Non-pigmented ciliary epithelial cell (primary cell): Measurements from ENCODE around the gene MLX.

Experiments
- DNase-seq: peaks from one replicate; pipeline ENCODE4 v3.0.0-alpha.2; 2010; ENCODE audit warnings: low read depth

The MLX gene, protein sequence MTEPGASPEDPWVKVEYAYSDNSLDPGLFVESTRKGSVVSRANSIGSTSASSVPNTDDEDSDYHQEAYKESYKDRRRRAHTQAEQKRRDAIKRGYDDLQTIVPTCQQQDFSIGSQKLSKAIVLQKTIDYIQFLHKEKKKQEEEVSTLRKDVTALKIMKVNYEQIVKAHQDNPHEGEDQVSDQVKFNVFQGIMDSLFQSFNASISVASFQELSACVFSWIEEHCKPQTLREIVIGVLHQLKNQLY

DNA sequence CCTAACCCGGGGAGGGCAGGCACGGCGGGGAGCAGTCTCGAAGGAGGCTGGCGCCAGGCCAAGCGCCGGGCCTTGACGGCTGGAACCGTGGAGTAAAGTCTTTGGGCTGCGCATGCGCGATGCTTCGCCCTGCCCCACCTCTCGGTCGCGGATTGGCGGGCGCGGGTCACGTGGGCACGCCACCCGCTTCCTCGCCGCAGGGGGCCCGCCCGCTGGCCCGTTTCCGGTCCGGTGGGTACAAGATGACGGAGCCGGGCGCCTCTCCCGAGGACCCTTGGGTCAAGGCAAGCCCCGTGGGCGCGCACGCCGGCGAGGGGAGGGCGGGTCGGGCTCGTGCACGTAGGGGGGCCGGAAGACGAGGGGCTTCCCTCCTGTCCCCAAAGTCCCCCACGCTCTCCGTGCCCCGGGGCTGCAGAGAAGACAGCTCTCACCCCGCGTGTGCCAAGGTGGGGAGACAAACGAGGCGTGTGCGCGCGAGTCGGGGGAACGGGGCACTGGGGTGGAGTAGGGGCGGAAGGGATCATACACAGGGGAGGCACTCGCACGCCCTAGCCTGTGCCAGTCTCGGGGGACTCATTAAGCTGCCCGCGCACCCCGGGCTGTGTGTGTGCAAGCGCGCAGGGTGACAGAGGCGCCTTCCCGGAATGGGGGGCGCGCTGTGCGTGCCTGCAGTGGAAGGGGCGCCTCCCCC is at the start of gene MLX:
TSS of gene MLX (plus strand) at position 218 of the 691 bp plus-strand sequence. CDS start at position 243, 25 bp downstream.
- DNase-seq: peak; percentile 22

DNA sequence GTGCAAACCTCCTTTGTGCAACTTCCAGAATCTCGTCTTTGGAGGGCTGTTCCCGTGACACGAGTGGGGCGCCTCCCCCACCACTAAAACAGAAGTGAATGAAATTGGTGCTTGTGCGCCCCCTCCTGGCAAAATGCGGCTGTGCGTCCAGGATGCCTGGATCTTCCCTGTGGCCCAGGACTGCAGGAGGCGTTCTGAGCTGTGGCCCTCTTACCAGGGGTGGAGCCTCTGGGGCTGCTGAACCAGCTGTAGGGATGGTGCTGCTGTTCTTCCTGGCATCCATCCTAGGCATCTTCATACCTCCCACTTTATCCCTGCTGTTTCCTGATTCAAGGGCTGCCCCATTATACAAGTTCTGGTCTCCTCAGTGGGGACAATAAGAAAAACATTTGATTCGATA is 49.4 kb upstream of the MLX start:
- no peak for DNase-seq

DNA sequence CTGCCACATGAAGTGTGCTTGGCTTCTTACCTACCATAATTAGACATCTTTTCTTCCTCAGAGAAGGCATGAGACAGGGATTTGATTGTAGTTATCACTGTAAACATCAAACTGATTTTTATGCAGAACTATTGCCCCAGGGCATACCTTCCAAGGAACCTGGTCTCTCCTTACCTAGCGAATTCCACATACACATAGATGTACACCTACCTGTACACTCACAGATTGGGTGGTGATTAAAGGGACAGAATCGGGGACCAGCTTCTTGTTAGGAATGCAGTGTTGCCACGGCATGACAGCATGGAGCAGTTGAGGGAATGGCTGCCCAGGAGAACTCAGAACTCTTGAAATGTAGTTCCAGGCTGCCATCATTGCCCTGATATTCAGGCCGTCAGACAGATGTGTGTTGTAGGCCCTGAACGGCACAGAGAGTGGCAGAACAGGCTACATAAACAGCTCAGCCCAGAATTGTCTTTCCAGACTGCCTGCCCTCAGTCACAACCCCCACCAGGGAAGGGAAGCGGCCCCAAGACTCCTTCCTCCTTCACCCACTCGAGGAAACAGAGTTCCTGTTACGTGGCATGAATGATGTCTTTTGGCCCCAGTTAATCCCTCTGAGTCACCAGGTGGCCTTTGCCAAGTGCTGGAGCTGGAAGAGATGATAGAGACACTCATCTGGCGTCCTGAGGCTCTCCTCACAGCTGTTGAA is 48.7 kb upstream of the MLX start:
- DNase-seq: peak; percentile 90

DNA sequence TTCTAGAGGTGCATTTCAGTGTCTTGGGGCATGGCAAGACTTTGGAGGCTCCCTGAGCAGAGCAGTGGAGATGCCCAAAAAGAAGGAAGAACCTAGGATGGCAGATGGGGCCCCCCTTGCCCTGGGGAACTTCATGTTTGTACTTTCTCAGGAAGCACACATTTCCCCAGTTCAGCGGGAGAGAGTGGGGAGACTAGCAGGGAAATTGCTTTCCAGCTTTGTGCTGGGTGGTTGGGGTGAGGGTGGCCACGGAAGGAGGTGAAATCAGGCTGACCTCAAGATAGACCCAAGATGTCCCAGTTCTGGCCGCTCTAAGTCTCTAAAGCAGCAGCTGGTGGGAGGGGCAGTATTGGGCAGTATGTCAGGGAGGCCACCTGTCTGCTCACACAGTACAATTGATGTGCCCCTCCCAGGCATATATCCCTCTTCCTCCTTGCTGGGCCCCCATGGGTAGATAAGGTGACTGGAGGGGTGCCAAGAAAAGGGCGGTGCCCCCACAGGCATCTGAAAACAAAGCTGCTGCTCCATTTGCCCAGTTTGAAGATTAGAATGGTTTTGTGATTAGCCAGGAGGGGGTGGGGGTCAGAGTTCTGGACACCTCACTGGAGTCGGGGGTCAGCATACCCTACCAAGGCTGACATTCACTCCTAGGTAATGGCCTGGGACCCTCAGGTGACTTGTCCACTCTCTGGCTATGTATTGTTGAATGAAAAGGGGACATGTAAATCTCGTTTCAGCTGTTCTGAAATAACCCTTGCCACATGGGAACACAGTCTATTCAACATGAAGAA is 48.0 kb upstream of the MLX start:
- no peak for DNase-seq

DNA sequence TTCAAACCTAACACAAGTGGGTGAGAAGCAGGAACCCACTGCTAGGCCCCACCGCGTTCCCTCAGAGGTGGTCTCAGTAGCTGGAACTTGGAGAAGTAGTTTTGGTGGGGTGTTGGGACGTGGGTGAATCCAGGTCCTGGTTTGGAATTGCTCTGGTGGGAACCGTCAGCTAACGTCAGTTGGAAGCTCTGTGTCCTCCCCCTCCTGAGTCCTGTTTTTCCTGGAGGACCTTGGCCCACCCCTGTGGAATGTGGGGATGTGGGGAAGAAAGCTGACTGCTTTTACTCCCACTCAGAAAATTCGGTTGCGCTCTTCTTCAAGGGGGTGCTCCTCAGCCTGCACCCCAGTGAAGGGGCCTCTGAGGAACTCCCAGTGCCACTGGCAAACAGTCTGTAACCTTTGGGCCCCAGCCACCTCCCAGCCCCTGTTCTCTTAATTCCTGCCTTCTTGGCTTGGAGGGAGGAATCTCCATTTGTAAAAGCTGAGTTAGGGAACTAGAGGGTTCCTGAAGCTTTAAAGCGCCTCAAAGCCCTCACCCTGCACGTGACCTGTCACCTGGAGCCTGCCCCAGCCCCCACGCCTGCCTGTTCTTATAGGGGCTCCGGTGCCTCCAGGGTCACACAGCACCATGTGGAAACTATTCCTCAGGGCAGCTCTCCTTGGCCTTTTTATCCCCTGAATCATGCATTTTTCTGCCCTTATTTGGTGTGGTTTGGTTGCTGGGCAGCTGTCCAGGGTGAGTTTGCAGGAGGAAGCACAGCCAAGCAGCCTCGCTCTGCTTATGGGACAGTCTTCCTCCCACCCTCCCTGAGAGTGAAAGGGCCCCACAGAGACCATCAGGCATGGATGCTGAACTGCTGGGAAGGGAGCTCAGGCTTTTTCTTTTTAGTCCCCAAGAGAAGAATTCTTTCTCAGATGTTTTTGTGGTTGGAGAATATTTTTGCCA is 47.1 kb upstream of the MLX start:
- DNase-seq: peak; percentile 98

DNA sequence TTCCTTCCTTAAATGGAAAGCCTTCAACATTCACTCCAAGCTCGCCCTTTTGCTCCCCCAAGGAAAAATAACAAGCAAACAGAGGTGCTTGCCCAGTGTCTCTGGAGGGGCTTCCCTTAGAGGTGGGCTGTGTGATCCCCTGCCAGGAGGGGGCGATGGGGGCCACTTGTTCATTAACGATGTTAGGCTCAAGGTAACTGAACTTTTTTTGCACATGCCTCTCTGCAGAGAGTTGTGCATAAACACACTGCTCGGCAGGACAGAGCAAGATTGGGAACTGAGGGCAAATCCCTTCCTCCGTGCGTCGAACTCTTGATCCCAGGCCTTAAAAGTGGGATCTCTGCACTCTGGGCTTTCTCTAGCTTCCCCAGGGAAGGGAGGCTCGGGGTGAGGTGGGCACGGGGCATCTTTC is 46.4 kb upstream of the MLX start:
- DNase-seq: no peak

DNA sequence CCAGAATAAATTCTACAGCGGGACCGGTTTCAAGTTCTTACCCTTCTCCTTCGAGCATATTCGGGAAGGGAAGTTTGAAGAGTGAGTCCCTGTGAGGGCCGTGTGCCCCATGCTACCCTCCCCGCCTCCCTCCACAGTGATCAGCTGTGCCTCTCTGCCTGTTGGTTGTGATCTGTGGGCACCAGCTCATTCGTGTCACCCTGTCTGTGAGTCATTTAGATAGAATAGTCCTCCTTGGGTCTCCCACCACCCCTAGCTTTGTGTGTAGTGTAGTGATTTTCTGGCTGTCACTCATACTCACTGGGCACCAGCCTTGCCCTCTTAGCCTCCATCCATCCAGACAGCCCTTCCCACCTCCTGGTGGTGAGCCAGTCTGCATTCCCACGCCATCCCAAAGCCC is 45.9 kb upstream of the MLX start:
- DNase-seq: no peak

DNA sequence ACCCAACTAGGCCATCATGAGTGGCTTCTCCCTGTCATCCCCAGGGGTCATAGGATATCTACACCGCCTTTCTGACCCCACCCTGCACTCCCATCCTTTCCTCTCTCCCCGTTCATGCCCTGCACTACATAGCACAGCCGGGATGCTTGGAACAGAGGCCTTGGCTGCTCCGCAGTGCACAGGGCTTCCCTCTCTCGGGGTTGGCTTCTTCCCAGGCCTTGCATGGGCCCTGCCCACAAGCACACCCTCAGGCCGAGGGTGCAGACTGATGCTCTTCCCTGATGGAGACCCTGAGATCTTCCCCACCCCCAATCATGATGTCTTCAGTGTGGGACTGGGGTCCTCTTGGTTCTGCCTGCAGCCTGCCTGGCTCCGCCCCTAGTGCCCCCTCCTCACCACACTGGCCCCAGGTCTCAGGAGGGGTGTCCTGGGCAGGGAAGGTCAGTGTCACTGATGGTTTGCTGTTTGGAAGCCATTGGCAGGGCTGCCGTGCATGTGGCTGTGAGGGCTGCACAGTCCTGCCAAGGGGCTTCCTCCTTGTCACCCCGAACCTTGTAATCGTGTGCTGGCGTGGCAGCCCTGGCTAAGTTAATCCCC is 45.1 kb upstream of the MLX start:
- no peak for DNase-seq

DNA sequence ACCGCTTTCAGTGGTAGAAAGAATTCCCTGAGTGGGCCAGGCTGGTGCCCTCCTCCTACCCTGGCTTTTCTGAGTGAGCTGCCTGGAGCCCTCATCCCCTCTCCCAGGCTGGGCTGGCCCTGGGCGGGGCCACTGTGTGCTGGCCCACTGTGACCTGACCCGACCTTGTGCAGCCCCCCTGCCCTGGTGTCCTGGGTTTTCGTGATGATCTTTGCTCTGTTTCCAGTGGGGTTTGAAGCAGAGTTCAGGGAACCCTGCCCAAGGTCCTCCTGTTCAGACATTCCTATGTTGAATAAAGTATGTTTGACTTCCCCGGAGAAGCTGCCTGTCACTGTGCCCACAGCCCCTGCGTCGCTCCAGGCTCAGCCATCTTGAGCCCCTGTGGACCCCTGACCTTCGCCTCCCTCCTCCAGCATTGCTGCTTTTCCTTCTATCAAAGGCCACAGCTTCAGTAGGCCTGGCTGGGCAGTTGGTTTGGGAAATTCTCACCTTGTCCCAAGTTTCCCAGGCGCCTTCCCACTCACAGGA is 44.6 kb upstream of the MLX start:
- no peak for DNase-seq

DNA sequence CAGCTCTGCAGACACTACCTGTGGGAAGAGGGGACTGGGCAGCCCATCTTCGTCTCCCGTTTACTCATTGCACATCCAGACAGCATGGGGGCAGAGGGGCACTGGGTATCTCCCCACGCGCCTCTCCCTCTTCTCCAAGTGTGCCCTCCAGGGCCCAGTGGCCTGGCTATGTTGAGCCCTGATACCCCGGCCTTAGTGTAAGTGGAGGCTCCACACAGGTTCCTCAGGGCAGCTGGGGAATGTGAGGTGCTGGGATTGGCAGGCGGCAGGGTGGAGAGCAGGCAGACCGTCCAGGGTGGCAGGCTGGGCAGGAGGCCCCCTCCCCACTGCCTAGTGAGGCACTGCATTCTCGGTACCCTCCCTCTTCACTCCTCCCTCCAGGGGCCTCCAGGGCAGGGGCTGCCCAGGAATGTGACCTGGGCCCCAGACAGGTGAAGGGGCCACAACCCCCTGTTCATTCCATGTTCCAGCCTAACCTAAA is 44.1 kb upstream of the MLX start:
- DNase-seq: no peak

DNA sequence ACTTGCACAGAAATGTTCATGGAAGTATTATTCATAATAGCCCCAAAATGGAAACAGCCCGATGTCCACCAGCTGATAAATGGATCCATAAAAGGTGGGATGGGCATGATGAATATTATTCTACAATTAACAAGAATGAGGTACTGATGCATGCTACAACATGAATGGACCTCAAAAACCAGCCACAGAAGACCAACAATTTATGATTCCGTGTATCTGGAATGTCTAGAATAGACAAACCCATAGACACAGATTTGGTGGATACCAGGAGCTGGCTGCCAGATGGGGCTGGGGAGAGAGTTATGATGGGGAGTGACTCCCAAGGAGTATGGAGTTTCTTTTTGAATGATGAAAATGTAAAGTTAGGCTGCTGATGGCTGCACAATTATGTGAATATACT is 41.7 kb upstream of the MLX start:
- no peak for DNase-seq

DNA sequence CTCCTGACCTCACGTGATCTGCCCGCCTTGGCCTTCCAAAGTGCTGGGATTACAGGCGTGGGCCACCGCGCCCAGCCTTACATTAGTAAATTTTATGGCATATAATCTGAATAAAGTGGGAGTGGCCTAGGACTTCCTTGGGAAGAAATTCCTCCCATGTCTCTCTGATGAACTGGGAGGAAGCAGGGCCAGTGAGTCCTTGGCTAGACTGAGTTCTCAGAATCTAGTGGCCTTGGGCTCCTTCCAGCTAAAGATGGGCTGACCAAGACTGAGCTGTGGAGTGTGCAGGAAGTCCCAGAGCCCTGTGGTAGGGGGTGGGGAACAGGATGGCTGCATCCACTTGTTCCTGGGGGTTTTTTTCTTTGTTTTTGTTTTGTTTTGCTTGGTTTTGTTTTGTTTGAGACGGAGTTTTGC is 40.9 kb upstream of the MLX start:
- no peak for DNase-seq

DNA sequence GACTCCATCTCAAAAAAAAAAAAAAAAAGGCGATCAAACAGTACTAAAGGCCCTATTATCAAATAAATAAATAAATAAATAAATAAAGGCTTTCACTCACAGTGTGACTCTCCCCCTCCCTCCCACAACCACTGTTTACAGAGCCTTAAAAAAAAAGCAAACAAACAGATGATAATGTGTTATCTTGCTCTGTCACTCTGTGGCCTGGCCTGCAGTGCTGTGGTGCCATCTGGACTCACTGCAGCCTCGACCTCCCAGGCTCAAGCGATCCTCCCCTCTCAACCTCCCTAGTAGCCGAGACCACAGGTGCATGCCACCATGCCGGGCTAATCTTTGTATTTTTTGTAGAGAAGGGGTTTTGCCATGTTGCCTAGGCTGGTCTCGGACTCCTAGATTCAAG is 39.0 kb upstream of the MLX start:
- DNase-seq: no peak

DNA sequence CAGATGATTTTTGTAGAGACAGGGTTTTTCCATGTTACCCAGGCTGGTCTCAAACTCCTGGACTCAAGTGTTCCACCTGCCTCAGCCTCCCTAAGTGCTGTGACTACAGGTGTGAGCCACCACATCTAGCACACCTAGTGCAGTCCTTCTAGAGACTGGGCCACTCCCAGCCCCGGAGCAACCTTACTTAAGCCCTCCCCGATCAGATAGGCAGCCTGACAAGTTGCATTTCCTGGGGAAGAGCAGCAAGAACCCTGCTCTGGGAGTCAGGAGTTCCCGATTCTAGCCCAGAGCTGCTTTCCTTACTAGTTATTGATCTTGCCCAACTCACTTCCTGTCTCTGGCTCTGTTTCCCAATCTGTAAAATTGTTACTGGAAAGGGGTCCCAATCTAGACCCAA is 37.8 kb upstream of the MLX start:
- no peak for DNase-seq

DNA sequence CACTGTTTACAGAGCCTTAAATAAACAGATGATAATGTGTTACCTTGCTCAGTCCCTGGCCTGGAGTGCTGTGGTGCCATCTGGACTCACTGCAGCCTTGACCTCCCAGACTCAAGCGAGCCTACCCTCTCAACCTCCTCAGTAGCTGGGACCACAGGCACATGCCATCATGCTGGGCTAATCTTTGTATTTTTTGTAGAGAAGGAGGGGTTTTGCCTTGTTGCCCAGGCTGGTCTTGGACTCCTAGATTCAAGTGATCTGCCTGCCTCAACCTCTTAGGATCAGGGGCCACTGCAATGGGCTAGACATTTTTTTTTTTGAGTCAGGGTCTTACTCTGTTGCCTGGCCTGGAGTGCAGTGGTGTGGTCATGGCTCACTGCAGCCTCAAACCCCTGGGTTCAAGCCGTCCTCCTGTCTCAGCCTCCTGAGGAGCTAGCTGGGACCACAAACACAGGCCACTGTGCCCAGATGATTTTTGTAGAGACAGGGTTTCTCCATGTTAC is 35.9 kb upstream of the MLX start:
- no peak for DNase-seq

DNA sequence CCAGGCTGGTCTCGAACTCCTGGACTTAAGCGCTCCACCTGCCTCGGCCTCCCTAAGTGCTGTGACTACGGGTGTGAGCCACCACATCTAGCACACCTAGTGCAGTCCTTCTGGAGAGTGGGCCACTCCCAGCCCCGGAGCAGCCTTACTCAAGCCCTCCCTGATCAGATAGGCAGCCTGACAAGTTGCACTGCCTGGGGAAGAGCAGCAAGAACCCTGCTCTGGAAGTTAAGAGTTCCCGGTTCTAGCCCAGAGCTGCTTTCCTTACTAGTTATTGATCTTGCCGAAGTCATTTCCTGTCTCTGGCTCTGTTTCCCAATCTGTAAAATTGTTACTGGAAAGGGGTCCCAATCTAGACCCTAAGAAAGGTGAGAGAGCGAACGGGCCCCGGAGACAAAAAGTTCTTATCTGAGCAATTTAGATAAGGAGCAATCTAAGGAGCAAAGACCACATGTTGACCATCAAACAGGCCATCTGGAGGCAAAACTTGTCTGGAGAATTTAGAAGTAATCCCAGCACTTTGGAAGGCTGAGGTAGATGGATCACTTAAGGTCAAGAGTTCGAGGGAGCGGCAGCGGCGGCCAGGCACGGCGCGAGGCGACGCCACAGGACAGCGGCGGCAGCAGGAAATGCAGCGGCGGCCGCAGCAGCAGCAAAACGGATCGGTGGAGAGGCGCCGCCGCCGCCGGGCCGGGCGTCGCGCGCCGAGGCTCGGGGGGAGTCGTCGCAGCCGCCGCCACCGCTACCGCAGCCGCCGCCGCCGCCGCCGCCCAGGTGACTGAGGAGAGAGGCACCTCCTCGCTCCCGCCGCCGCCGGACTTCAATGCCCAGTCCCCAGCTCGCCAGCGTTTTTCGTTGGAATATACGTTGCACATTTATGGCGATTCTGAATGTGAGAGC is 35.2 kb upstream of the MLX start:
- no peak for DNase-seq

DNA sequence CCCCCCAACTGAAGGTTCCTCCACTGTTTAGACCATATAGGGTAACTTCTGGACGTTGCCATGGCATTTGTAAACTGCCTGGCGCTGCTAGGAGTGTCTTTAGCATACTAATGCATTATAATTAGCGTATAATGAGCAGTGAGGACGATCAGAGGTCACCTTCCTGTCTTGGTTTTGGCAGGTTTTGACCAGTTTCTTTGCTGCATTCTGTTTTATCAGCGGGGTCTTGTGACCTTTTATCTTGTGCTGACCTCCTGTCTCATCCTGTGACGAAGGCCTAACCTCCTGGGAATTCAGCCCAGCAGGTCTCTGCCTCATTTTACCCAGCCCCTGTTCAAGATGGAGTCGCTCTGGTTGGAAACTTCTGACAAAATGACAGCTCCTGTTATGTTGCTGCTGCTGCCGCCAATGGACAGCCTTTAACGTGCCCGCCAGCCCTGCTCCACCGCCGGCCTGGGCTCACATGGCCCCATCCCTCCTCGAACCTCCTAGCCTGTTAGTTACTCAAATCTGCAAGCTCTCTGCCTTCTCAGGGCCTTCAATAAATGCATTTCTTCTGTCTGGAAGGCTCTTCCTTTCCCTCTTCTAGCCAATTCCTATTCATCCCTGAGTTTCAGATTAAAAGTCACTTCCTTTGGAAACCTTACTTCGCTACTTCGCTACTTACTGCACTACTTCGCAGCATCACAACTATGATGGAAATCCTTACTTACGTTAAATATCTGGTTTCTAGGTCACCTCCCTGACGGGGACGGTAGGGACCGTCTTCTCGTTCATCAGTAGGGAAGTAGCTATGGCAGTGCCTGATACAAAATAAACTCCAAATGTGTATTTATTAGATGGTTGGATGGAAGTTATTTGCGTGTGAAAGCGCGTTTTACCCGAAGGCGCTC is 31.5 kb upstream of the MLX start:
- no peak for DNase-seq

DNA sequence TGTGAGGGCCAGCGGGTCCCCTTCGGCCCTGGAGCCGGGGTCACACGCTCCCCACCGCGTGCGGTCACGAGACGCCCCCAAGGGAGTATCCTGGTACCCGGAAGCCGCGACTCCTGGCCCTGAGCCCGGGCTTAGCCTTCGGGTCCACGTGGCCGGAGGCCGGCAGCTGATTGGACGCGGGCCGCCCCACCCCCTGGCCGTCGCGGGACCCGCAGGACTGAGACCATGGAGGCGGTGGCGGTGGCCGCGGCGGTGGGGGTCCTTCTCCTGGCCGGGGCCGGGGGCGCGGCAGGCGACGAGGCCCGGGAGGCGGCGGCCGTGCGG is 30.9 kb upstream of the MLX start, which contains the start of gene NAGLU:
TSS of gene NAGLU (plus strand) at position 194 of the 324 bp plus-strand sequence. CDS start at position 226, 32 bp downstream.
- no peak for DNase-seq
